GM12878 (cell line): Measurements from ENCODE around the gene FZD2.

Experiments
- ATF3 ChIP-seq: IDR thresholded peaks from 2 replicates; pipeline ENCODE4 v1.6.1; 2011; ENCODE audit warnings: low read depth, mild to moderate bottlenecking, low read length, moderate library complexity, borderline replicate concordance; ENCODE audit errors: extremely low read depth
- BRCA1 ChIP-seq: IDR thresholded peaks from 2 replicates; pipeline ENCODE4 v1.6.1; 2011; ENCODE audit warnings: low read depth, low read length, improper control_type of control experiment
- CREB1 ChIP-seq: IDR thresholded peaks from 2 replicates; pipeline ENCODE4 v1.6.1; 2012; ENCODE audit warnings: low read depth, mild to moderate bottlenecking, inconsistent platforms
- CTCF ChIP-seq, 3 experiments: IDR thresholded peaks in 2 of 3; conservative IDR thresholded peaks in 1 of 3; 2 replicates each; pipeline ENCODE4 v1.5.1; 2011; ENCODE audit warnings: low read depth in 3 of 3, low read length in 3 of 3, mild to moderate bottlenecking in 3 of 3, control low read depth in 2 of 3, moderate library complexity in 2 of 3, inconsistent platforms in 1 of 3, mixed read lengths in 1 of 3; ENCODE audit not compliant: control insufficient read depth in 2 of 3, insufficient read depth in 1 of 3; ENCODE audit errors: extremely low read depth in 1 of 3
- EZH2 ChIP-seq: IDR thresholded peaks from 2 replicates; pipeline ENCODE4 v1.6.1; 2012; ENCODE audit warnings: low read depth, mild to moderate bottlenecking, control low read depth, inconsistent platforms, low read length, borderline replicate concordance; ENCODE audit not compliant: control insufficient read depth
- FOXK2 ChIP-seq: fragments of 450-650 bp; IDR thresholded peaks from 2 replicates; pipeline ENCODE4 v1.6.1; 2017; ENCODE audit warnings: mild to moderate bottlenecking, moderate library complexity
- FOXM1 ChIP-seq: IDR thresholded peaks from 2 replicates; pipeline ENCODE4 v1.6.1; 2012; ENCODE audit warnings: low read depth, mild to moderate bottlenecking, inconsistent platforms, low read length, moderate library complexity
- TAF1 ChIP-seq: IDR thresholded peaks from 2 replicates; pipeline ENCODE4 v1.6.1; 2011; ENCODE audit warnings: mild to moderate bottlenecking, low read depth, low read length, borderline replicate concordance
- TARDBP ChIP-seq: IDR thresholded peaks from 2 replicates; pipeline ENCODE4 v1.6.1; 2016; ENCODE audit warnings: borderline replicate concordance
- YY1 ChIP-seq: IDR thresholded peaks from 2 replicates; pipeline ENCODE4 v1.6.1; 2011; ENCODE audit warnings: low read depth, mild to moderate bottlenecking, low read length
- TF ChIP-seq, protein P1 (sequence below): IDR thresholded peaks from 2 replicates; pipeline ENCODE4 v1.6.1; 2012; ENCODE audit warnings: low read depth, low read length, improper control_type of control experiment
- TF ChIP-seq, protein P2 (sequence below): fragments of 450-650 bp; IDR thresholded peaks from 2 replicates; pipeline ENCODE4 v1.6.1; 2017; ENCODE audit warnings: mild to moderate bottlenecking

DNA sequence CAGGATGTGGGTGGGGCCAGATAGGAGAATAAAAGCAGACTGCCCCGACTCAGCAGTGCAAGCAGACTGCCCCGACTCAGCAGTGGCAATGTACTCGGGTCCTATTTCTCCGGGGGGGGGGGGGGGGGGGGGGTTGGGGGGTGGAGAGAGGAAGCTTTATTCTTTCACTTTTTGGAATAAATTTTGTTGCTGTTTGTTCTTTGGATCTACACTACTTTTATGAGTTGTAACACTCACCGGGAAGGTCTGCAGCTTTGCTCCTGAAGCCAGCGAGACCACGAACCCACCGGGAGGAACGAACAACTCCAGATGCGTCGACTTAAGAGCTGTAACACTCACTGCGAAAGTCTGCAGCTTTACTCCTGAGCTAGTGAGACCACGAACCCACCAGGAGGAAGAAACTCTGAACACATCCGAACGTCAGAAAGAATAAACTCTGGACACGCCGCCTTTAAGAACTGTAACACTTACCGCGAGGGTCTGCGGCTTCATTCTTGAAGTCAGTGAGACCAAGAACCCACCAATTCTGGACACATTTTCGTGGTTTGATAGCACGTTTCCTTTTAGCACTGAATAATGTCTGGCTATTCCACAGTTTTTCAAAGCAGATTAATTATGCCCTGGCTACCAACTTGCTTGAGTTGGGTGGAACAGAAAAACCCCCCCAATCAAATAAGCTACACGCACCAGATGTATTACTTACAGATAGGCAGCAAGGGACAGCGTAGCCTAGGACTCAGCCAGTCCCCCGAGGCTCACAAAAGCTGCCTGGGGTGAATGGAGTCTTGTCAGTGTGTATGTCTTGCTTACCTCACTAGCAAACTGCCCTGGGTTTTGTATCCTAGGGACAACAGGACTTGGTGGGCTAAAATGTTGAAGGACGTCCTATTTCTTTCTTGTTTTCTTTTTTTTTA is 11.9 kb downstream of the FZD2 start:
- TF ChIP-seq BRCA1 (no peak), CTCF (IDR thresholded peaks at IDR 0.05 in 2 of 3, conservative IDR thresholded peaks at IDR 0.05 in 1 of 3; ENCODE audit: control insufficient read depth in 2 of 3, extremely low read depth in 1 of 3, insufficient read depth in 1 of 3, low read depth in 3 of 3, low read length in 3 of 3) (no peak), FOXM1 (no peak), TAF1 (no peak), TARDBP (no peak), ATF3 (no peak), FOXK2 (no peak), CREB1 (no peak), EZH2 (no peak), YY1 (no peak)
- TF ChIP-seq, protein P1, sequence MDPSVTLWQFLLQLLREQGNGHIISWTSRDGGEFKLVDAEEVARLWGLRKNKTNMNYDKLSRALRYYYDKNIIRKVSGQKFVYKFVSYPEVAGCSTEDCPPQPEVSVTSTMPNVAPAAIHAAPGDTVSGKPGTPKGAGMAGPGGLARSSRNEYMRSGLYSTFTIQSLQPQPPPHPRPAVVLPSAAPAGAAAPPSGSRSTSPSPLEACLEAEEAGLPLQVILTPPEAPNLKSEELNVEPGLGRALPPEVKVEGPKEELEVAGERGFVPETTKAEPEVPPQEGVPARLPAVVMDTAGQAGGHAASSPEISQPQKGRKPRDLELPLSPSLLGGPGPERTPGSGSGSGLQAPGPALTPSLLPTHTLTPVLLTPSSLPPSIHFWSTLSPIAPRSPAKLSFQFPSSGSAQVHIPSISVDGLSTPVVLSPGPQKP = no peak
- TF ChIP-seq, protein P2, sequence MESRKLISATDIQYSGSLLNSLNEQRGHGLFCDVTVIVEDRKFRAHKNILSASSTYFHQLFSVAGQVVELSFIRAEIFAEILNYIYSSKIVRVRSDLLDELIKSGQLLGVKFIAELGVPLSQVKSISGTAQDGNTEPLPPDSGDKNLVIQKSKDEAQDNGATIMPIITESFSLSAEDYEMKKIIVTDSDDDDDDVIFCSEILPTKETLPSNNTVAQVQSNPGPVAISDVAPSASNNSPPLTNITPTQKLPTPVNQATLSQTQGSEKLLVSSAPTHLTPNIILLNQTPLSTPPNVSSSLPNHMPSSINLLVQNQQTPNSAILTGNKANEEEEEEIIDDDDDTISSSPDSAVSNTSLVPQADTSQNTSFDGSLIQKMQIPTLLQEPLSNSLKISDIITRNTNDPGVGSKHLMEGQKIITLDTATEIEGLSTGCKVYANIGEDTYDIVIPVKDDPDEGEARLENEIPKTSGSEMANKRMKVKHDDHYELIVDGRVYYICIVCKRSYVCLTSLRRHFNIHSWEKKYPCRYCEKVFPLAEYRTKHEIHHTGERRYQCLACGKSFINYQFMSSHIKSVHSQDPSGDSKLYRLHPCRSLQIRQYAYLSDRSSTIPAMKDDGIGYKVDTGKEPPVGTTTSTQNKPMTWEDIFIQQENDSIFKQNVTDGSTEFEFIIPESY = no peak
